ENCODE data around the gene FAM131B. TPM values are rescaled to one million over a fixed set of nuclear protein-coding genes. Genes with fewer than 3 reads are reported as not detected.

FAM131B gene
- total and polyA plus RNA-seq, 2 of the 13 experiments (the other 11 are each of a cell fraction or from before 2014, with no cell fraction given): 0.07 TPM; not detected in 1

GRCh38 chr7:143321242-143321641 is 41.3 kb downstream of the FAM131B start (continued):
- TF ChIP-seq RERE (CRISPR knock-in tag; IDR thresholded peaks at IDR 0.05; ENCODE audit: low read depth) (no peak), HMGXB4 (CRISPR knock-in tag; IDR thresholded peaks at IDR 0.05; ENCODE audit: borderline replicate concordance in 1 of 2, low read depth in 1 of 2) (no peak), SP2 (CRISPR knock-in tag; IDR thresholded peaks at IDR 0.05) (no peak), ZNF766 (CRISPR knock-in tag; IDR thresholded peaks at IDR 0.05; ENCODE audit: borderline replicate concordance) (no peak), ZNF720 (CRISPR knock-in tag; IDR thresholded peaks at IDR 0.05) (no peak), NFATC3 (CRISPR knock-in tag; IDR thresholded peaks at IDR 0.05) (no peak)

Measured in HepG2 (cell line).